Type B pancreatic cell (in vitro differentiated cells): ENCODE data around the gene PRSS27. TPM values are rescaled to one million over a fixed set of nuclear protein-coding genes. Genes with fewer than 3 reads are reported as not detected.
A peak's percentile ranks its signal among the peaks of the same experiment; 100 is the strongest.

ENCODE experiments used
- DNase-seq: peaks from one replicate; pipeline ENCODE4 v3.0.0; 2021; ENCODE audit warnings: mixed read lengths; ENCODE audit not compliant: unreplicated experiment; ENCODE audit errors: extremely low spot score
- H3K27ac Mint-ChIP-seq: 2 replicates; pipeline ENCODE4 v1.8.0; 2021; ENCODE audit warnings: mild to moderate bottlenecking, mixed read lengths
- H3K27me3 Mint-ChIP-seq: 2 replicates; pipeline ENCODE4 v1.8.0; 2021; ENCODE audit warnings: mixed read lengths
- H3K36me3 Mint-ChIP-seq: 2 replicates; pipeline ENCODE4 v1.8.0; 2021; ENCODE audit warnings: mixed read lengths
- H3K4me1 Mint-ChIP-seq: one replicate; pipeline ENCODE4 v1.8.0; 2021; ENCODE audit warnings: mixed read lengths; ENCODE audit not compliant: unreplicated experiment
- H3K4me3 Mint-ChIP-seq: 2 replicates; pipeline ENCODE4 v1.8.0; 2021; ENCODE audit warnings: mild to moderate bottlenecking, mixed read lengths
- H3K9me3 Mint-ChIP-seq: 2 replicates; pipeline ENCODE4 v1.8.0; 2021; ENCODE audit warnings: mixed read lengths
- total RNA-seq: library from RNA; stranded (reverse); gene quantifications from 2 replicates; pipeline ENCODE4 v1.2.1, GENCODE V29; 2021; ENCODE audit warnings: low replicate concordance
- TF ChIP-seq, protein P1 (sequence below): fragments of 200-600 bp; sonication (generic); conservative IDR thresholded peaks from 2 replicates; pipeline ENCODE4 v1.5.0; 2021; ENCODE audit warnings: antibody characterized with exemption, mild to moderate bottlenecking

Gene PRSS27
- total RNA-seq, 1 donor from 2014 or later, result 19.0 TPM

DNA sequence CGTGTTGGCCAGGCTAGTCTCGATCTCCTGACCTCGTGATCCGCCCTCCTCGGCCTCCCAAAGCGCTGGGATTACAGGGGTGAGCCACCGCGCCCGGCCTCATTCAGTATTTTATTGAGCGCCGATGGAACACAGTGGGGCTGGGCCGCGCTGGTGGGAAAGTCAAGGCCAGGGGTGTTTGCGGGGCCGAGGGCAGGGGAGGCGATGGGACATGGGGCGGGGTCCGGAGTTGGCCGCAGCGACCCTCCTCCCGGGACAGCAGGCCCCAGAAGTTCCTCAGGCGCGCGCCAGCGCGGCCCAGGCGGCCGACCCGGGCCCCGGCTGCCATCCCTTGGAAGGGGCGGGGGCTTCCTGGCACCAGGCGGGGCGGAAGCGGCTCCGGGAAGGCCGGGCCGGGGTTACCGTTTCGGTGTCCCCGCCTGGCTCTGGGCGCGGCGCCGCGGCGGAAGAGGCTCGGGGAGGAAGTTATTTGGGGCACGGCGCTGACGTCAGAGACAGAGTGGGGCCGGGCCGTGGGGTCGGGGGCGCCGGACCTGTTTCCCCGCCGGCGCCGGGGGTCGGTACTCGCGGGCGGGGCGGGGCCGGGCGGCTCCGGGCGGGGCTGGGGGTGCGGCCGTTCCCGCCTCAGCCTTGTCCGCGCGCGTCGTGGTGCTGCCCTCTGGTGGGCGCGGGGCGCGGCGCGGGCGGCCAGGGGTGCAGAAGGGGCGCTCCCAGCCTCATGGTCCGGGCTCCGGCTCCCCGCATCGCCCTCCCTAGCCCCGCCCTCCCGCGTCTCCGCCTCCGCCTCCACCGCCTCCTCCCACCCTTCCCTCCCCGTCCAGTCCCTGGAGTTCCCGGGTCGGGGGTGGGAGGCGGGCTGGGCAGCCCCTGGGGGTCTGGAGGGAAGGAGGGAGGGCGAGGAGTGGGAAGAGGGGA, 952 bp upstream of the PRSS27 start:
- H3K4me3 Mint-ChIP-seq, result peak overlapping the region; percentile 85
- no peaks in the 10 kb centered on the region for H3K36me3 Mint-ChIP-seq
- TF ChIP-seq, protein P1, sequence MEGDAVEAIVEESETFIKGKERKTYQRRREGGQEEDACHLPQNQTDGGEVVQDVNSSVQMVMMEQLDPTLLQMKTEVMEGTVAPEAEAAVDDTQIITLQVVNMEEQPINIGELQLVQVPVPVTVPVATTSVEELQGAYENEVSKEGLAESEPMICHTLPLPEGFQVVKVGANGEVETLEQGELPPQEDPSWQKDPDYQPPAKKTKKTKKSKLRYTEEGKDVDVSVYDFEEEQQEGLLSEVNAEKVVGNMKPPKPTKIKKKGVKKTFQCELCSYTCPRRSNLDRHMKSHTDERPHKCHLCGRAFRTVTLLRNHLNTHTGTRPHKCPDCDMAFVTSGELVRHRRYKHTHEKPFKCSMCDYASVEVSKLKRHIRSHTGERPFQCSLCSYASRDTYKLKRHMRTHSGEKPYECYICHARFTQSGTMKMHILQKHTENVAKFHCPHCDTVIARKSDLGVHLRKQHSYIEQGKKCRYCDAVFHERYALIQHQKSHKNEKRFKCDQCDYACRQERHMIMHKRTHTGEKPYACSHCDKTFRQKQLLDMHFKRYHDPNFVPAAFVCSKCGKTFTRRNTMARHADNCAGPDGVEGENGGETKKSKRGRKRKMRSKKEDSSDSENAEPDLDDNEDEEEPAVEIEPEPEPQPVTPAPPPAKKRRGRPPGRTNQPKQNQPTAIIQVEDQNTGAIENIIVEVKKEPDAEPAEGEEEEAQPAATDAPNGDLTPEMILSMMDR, result peak; percentile 88
- no peaks in the 10 kb centered on the region for H3K9me3 Mint-ChIP-seq
- DNase-seq, result peak; percentile 95
- H3K27me3 Mint-ChIP-seq, result peaks cover 4% of the 10 kb centered on the region
- peak overlapping the region; percentile 86 for H3K27ac Mint-ChIP-seq
- no peaks in the 10 kb centered on the region for H3K4me1 Mint-ChIP-seq

DNA sequence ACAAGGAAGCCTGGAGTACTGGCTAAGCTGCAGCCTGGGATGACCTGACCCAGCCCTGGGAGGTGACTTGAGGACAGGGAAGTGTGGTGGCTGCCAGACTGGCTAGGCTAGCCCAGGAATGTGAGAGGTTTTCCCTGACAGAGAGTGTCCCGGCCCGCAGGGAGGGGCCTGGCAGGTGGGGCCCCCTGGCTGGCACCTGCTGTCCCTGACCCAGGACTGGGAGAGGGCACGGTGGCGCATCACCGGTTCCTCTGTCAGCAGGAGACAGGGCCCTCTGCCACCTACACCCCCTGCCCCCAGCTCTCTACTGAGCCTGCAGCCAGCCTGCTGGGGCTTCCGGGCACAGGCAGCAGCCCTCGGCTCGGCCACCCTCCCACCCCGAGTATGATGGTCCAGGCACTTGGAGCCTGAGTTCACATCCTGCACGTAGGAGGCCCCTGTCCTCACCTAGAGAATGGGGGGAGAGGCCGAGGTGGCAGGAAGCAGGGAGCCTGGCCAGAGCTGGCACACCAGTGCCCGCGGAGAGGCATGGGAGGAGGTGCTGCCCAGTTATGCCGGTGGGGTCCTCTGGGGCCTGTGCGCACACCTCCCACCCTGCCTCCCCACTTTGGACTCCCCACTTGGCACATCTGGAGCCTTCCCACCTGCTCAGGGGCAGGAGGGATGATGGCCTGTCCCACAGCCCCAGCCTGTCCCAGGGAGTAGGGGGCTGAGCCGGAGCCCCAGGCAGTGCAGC, 528 bp downstream of the PRSS27 start:
- TF ChIP-seq, protein P1, result no peak
- Mint-ChIP-seq H3K27me3 (peaks cover 8% of the 10 kb centered on the region), H3K4me1 (no peaks in the 10 kb centered on the region), H3K36me3 (no peaks in the 10 kb centered on the region), H3K27ac (peak overlapping the region; percentile 86), H3K9me3 (no peaks in the 10 kb centered on the region), H3K4me3 (peak overlapping the region; percentile 77)
- DNase-seq, result no peak

DNA sequence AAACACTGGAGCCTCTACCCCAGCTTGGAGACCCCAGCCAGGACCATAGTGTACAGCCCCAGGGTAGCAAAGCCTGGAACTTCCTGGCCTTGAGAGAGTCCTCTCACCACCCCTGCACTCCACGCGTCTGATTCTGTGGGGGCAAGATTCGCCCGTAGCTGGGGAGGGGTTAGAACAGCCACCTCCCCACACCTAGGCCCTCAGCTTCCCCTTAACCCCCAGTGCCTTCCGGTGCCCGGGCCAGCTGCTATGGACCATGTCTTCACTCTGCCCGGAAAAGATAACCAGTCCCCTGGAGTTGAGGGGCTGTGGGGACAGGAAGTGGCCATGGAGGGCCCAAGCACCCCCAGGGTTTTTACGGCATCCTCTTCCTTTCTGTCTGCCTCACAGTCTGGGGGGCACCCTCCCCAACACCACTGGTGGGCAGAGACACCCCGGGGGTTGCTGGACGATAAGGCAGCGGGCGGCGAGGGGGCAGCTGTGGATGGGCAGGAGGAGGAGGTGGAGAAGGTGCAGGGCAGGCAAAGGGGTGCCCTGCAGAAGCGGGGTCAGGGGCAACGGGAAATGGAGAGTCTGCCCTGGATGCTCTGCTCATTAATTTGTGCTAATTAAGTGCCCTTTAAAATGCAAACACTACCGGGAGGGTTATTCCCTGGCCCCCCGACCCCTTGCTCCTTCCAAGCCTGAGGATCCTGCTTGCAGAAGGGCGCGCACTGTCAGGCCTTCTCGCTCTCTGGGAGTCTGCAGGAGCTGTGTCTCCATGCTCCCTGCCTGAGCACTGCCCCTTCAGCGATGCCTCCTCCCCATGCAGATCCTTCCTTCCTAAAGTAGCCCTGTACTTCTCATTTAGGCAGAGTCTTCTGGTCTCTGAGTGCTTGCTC, 2.4 kb downstream of the PRSS27 start:
- H3K27ac Mint-ChIP-seq, result peak overlapping the region; percentile 69
- H3K27me3 Mint-ChIP-seq, result peaks cover 4% of the 10 kb centered on the region
- H3K4me1 Mint-ChIP-seq, result no peaks in the 10 kb centered on the region
- H3K4me3 Mint-ChIP-seq, result peak overlapping the region; percentile 74
- TF ChIP-seq, protein P1, result no peak
- no peaks in the 10 kb centered on the region for H3K36me3 Mint-ChIP-seq
- DNase-seq, result no peak
- no peaks in the 10 kb centered on the region for H3K9me3 Mint-ChIP-seq

DNA sequence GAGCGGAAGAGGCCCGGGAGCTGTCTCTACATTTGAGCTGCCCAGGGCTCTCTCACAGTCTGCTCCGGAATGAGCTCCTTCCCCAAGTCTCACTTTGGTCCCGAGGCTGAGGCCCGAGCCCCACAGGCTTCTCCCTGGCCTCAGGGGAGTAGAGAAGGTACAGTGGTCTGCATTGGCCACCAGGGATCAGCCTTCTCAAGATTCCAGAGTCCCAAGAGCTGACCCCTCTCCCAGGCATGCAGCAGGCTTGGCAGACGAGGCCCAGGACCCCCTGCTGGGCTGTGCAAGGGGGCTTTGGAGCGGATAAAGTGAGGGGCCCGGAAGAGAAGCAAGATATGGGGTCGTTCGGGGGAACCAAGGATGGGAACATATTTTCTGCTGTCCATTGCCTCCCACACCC, 3.1 kb downstream of the PRSS27 start:
- no peak for DNase-seq
- TF ChIP-seq, protein P1, result no peak
- Mint-ChIP-seq H3K27me3 (peaks cover 4% of the 10 kb centered on the region), H3K4me1 (no peaks in the 10 kb centered on the region), H3K4me3 (no peak overlapping the region), H3K27ac (no peak overlapping the region), H3K9me3 (no peaks in the 10 kb centered on the region), H3K36me3 (no peaks in the 10 kb centered on the region)
